RWPE2 (cell line): ENCODE measurements around the gene ADAD2.

Experiments used
- ATAC-seq: fragments of 200-7000 bp; cut with Tn5 transposase; 3 replicates; pipeline ENCODE4 v1.9.1; 2021; ENCODE audit warnings: low read depth
- DNase-seq: peaks from one replicate; pipeline ENCODE4 v3.0.0-alpha.2; 2020; ENCODE audit warnings: low spot score
- H3K27ac ChIP-seq: fragments of 450-650 bp; 2 replicates; pipeline ENCODE4 v1.5.1; 2017; ENCODE audit warnings: mild to moderate bottlenecking; ENCODE audit not compliant: poor library complexity, severe bottlenecking
- H3K27me3 ChIP-seq: fragments of 250-450 bp; sonication (Bioruptor Pico); 2 replicates; pipeline ENCODE4 v1.5.1; 2021; ENCODE audit warnings: mild to moderate bottlenecking, moderate library complexity; ENCODE audit not compliant: insufficient read depth, poor library complexity, severe bottlenecking
- H3K36me3 ChIP-seq: fragments of 250-450 bp; sonication (Bioruptor Pico); 2 replicates; pipeline ENCODE4 v1.5.1; 2020; ENCODE audit warnings: low read depth, mild to moderate bottlenecking, moderate library complexity
- H3K4me1 ChIP-seq: fragments of 250-450 bp; sonication (Bioruptor Pico); 2 replicates; pipeline ENCODE4 v1.5.1; 2021; ENCODE audit warnings: mild to moderate bottlenecking, moderate library complexity; ENCODE audit not compliant: insufficient read depth, poor library complexity, severe bottlenecking
- H3K4me3 ChIP-seq: fragments of 250-450 bp; sonication (Bioruptor Pico); 2 replicates; pipeline ENCODE4 v1.5.1; 2021; ENCODE audit warnings: mild to moderate bottlenecking, moderate library complexity; ENCODE audit not compliant: severe bottlenecking
- H3K9me3 ChIP-seq: fragments of 250-450 bp; sonication (Bioruptor Pico); 2 replicates; pipeline ENCODE4 v1.5.1; 2021; ENCODE audit warnings: mild to moderate bottlenecking, moderate library complexity; ENCODE audit not compliant: severe bottlenecking
- CTCF ChIP-seq: fragments of 450-650 bp; IDR thresholded peaks from one replicate; pipeline ENCODE4 v1.5.1; 2017; ENCODE audit warnings: mild to moderate bottlenecking, moderate library complexity; ENCODE audit not compliant: poor library complexity, severe bottlenecking

Gene ADAD2

GRCh38 chr16:84237994-84238750, 47.2 kb downstream of the ADAD2 start:
- peaks cover 10% of the 10 kb centered on the region for H3K27me3 ChIP-seq
- H3K4me1 ChIP-seq, result no peaks in the 10 kb centered on the region
- H3K27ac ChIP-seq, result no peak overlapping the region
- ATAC-seq (no peak), DNase-seq (no peak)
- no peak overlapping the region for H3K4me3 ChIP-seq
- no peak for TF ChIP-seq CTCF
- H3K9me3 ChIP-seq, result no peaks in the 10 kb centered on the region
- no peaks in the 10 kb centered on the region for H3K36me3 ChIP-seq

GRCh38 chr16:84239141-84239769, 48.3 kb downstream of the ADAD2 start:
- H3K27ac ChIP-seq, result no peak overlapping the region
- ATAC-seq (0 out of 3 replicates have a peak, but pooled peaks have one; percentile 10), DNase-seq (no peak)
- H3K9me3 ChIP-seq, result no peaks in the 10 kb centered on the region
- peaks cover 10% of the 10 kb centered on the region for H3K27me3 ChIP-seq
- no peaks in the 10 kb centered on the region for H3K4me1 ChIP-seq
- no peaks in the 10 kb centered on the region for H3K36me3 ChIP-seq
- no peak overlapping the region for H3K4me3 ChIP-seq
- TF ChIP-seq CTCF, result no peak

- ATAC-seq (no peak), DNase-seq (no peak)
- no peaks in the 10 kb centered on the region for H3K4me1 ChIP-seq
- peaks cover 10% of the 10 kb centered on the region for H3K27me3 ChIP-seq
- no peak for TF ChIP-seq CTCF
- H3K4me3 ChIP-seq, result no peak within 1 kb of the TSS
- no peaks in the 10 kb centered on the region for H3K9me3 ChIP-seq
- no peak within 1 kb of the TSS for H3K27ac ChIP-seq
- no peaks in the 10 kb centered on the region for H3K36me3 ChIP-seq
Observed at GRCh38 chr16:84239909-84240308, 49.0 kb downstream of the ADAD2 start, which contains the start of gene KCNG4. TSS of gene KCNG4 (minus strand) at chr16:84240012. CDS start at chr16:84237485, 2,527 bp downstream.

GRCh38 chr16:84240455-84240854, 49.5 kb downstream of the ADAD2 start:
- H3K4me1 ChIP-seq, result no peaks in the 10 kb centered on the region
- no peak overlapping the region for H3K27ac ChIP-seq
- no peak overlapping the region for H3K4me3 ChIP-seq
- H3K27me3 ChIP-seq, result peaks cover 10% of the 10 kb centered on the region
- DNase-seq (no peak), ATAC-seq (no peak)
- H3K9me3 ChIP-seq, result no peaks in the 10 kb centered on the region
- TF ChIP-seq CTCF, result no peak
- no peaks in the 10 kb centered on the region for H3K36me3 ChIP-seq

GRCh38 chr16:84241778-84242177, 50.8 kb downstream of the ADAD2 start:
- no peak for DNase-seq
- no peak for TF ChIP-seq CTCF
- no peak overlapping the region for H3K4me3 ChIP-seq

More at GRCh38 chr16:84241778-84242177, 50.8 kb downstream of the ADAD2 start:
- no peaks in the 10 kb centered on the region for H3K9me3 ChIP-seq
- H3K4me1 ChIP-seq, result no peaks in the 10 kb centered on the region
- peaks cover 10% of the 10 kb centered on the region for H3K27me3 ChIP-seq
- no peaks in the 10 kb centered on the region for H3K36me3 ChIP-seq
- no peak for ATAC-seq
- no peak overlapping the region for H3K27ac ChIP-seq
